ENCODE data around the gene SFN.

GRCh38 chr1:26900815-26901511 is 38.0 kb downstream of the SFN start:
- TF ChIP-seq, protein P1, sequence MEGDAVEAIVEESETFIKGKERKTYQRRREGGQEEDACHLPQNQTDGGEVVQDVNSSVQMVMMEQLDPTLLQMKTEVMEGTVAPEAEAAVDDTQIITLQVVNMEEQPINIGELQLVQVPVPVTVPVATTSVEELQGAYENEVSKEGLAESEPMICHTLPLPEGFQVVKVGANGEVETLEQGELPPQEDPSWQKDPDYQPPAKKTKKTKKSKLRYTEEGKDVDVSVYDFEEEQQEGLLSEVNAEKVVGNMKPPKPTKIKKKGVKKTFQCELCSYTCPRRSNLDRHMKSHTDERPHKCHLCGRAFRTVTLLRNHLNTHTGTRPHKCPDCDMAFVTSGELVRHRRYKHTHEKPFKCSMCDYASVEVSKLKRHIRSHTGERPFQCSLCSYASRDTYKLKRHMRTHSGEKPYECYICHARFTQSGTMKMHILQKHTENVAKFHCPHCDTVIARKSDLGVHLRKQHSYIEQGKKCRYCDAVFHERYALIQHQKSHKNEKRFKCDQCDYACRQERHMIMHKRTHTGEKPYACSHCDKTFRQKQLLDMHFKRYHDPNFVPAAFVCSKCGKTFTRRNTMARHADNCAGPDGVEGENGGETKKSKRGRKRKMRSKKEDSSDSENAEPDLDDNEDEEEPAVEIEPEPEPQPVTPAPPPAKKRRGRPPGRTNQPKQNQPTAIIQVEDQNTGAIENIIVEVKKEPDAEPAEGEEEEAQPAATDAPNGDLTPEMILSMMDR (conservative IDR thresholded peaks at IDR 0.05; ENCODE audit: low read depth, low read length), result no peak
- TF ChIP-seq POLR2A (IDR thresholded peaks at IDR 0.05; ENCODE audit: low read depth, low read length) (no peak), MXI1 (IDR thresholded peaks at IDR 0.05; ENCODE audit: borderline replicate concordance, low read depth, low read length) (no peak), CHD1 (IDR thresholded peaks at IDR 0.05; ENCODE audit: low read depth, low read length) (no peak), BHLHE40 (IDR thresholded peaks at IDR 0.05; ENCODE audit: low read depth, low read length) (no peak), MAFK (IDR thresholded peaks at IDR 0.05; ENCODE audit: low read depth, low read length) (no peak), CEBPB (IDR thresholded peaks at IDR 0.05; ENCODE audit: low read depth, low read length) (no peak), ELK1 (IDR thresholded peaks at IDR 0.05; ENCODE audit: borderline replicate concordance, low read depth, low read length) (no peak), RCOR1 (IDR thresholded peaks at IDR 0.05; ENCODE audit: insufficient replicate concordance, low read length) (no peak), RFX5 (IDR thresholded peaks at IDR 0.05; ENCODE audit: low read depth, low read length) (no peak), RAD21 (IDR thresholded peaks at IDR 0.05; ENCODE audit: low read length) (no peak)
- TF ChIP-seq, protein P2, sequence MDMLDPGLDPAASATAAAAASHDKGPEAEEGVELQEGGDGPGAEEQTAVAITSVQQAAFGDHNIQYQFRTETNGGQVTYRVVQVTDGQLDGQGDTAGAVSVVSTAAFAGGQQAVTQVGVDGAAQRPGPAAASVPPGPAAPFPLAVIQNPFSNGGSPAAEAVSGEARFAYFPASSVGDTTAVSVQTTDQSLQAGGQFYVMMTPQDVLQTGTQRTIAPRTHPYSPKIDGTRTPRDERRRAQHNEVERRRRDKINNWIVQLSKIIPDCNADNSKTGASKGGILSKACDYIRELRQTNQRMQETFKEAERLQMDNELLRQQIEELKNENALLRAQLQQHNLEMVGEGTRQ (IDR thresholded peaks at IDR 0.05; ENCODE audit: low read depth, low read length), result no peak
